NB4 (cell line): Measurements from ENCODE around the gene INTS1.

Experiments
- DNase-seq: peaks from one replicate; pipeline ENCODE4 v3.0.0; 2010; ENCODE audit warnings: low read depth
- H3K4me3 ChIP-seq: one replicate; pipeline ENCODE4 v1.5.1; 2011; ENCODE audit warnings: mild to moderate bottlenecking, low read depth, low read length, moderate library complexity
- CTCF ChIP-seq: IDR thresholded peaks from one replicate; pipeline ENCODE4 v1.5.1; 2012; ENCODE audit warnings: low read depth, low read length
- MAX ChIP-seq: IDR thresholded peaks from 2 replicates; pipeline ENCODE4 v1.6.1; 2011; ENCODE audit warnings: low read depth, low read length
- MYC ChIP-seq: IDR thresholded peaks from 2 replicates; pipeline ENCODE4 v1.6.1; 2011; ENCODE audit warnings: low read depth, low read length
- POLR2A ChIP-seq: IDR thresholded peaks from 2 replicates; pipeline ENCODE4 v1.6.1; 2011; ENCODE audit warnings: mild to moderate bottlenecking; ENCODE audit not compliant: insufficient read length; ENCODE audit errors: extremely low read depth

Gene INTS1

GRCh38 chr7:1478480-1478879, 25.7 kb downstream of the INTS1 start:
- TF ChIP-seq CTCF: no peak
- no peak for TF ChIP-seq POLR2A
- TF ChIP-seq MAX: no peak
- no peak for TF ChIP-seq MYC
- H3K4me3 ChIP-seq: no peak overlapping the region
- DNase-seq: no peak

- no peak for TF ChIP-seq POLR2A
- TF ChIP-seq CTCF: no peak
- TF ChIP-seq MAX: no peak
- no peak for TF ChIP-seq MYC
- no peak for DNase-seq
- no peak overlapping the region for H3K4me3 ChIP-seq
These were observed 27.3 kb downstream of the INTS1 start for GRCh38 chr7:1476859-1477258.

- H3K4me3 ChIP-seq: no peak overlapping the region
- TF ChIP-seq CTCF: no peak
- DNase-seq: no peak
These were observed 28.2 kb downstream of the INTS1 start for GRCh38 chr7:1475991-1476390.

DNA sequence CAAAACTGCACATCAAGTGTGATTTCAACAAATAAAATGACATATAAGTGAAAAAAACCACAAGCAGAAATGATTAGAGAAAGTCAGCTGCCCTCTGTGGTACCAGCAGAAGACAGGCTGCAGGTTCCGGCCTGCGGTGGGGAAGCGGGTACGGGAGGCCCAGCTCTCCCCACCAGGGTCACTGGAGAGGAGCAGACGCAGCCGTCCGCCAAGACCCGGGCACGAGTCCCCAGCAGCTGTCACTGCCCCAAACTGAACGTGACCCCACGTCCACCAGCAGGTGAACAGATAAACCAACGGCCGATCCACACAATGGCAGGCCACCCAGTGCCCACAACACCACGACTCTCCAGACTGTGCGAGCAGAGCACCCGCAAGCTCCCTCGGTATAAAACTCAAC, 28.8 kb downstream of the INTS1 start:
- TF ChIP-seq CTCF (no peak), MAX (no peak), POLR2A (no peak), MYC (no peak)
- DNase-seq: no peak
- no peak overlapping the region for H3K4me3 ChIP-seq

- TF ChIP-seq CTCF: no peak
- H3K4me3 ChIP-seq: no peak overlapping the region
- DNase-seq: no peak
These were observed 29.5 kb downstream of the INTS1 start for GRCh38 chr7:1474736-1475135.

GRCh38 chr7:1473864-1474512, 30.2 kb downstream of the INTS1 start:
- TF ChIP-seq MYC (peak; percentile 100), POLR2A (peak; percentile 17), CTCF (peak; percentile 92), MAX (peak; percentile 100)
- H3K4me3 ChIP-seq: no peak overlapping the region
- peak; percentile 92 for DNase-seq
